Kidney (tissue), 14 donors: Measurements from ENCODE around the gene KLHL29. TPM values are rescaled to one million over a fixed set of nuclear protein-coding genes. Genes with fewer than 3 reads are reported as not detected.

Source experiments
- DNase-seq, 5 donors: peaks; one replicate each; pipeline ENCODE4 v3.0.0-alpha.2; 2013 to 2020
- FAIRE-seq: peaks from 2 replicates; lab custom pipeline; 2012; peaks lifted over from hg19 to GRCh38; lab: Jason Lieb, UNC
- H3K27ac ChIP-seq, 2 donors: one replicate each; pipeline ENCODE4 v1.7.0; 2013; ENCODE audit warnings: low read depth in 2 of 2, low read length in 2 of 2, inconsistent platforms in 1 of 2
- H3K27me3 ChIP-seq: one replicate; pipeline ENCODE4 v1.7.1; 2013; ENCODE audit warnings: low read length, inconsistent platforms; ENCODE audit not compliant: control insufficient read depth, insufficient read depth
- H3K36me3 ChIP-seq, 3 donors: one replicate each; pipeline versions ENCODE4 v1.7.0 to v1.7.1; 2013; ENCODE audit warnings: low read length in 3 of 3, control low read depth in 1 of 3, inconsistent platforms in 1 of 3; ENCODE audit not compliant: insufficient read depth in 3 of 3, control insufficient read depth in 2 of 3
- H3K4me1 ChIP-seq, 3 donors: one replicate each; pipeline versions ENCODE4 v1.7.0 to v1.7.1; 2013; ENCODE audit warnings: low read length in 3 of 3, inconsistent platforms in 1 of 3, low read depth in 1 of 3; ENCODE audit not compliant: control insufficient read depth in 2 of 3, insufficient read depth in 2 of 3
- H3K4me3 ChIP-seq, 3 donors: one replicate each; pipeline versions ENCODE4 v1.7.0 to v1.8.1; 2013; ENCODE audit warnings: low read length in 3 of 3, control low read depth in 1 of 3, inconsistent platforms in 1 of 3
- H3K9ac ChIP-seq, 3 donors: one replicate each; pipeline versions ENCODE4 v1.7.0 to v1.7.1; 2013; ENCODE audit warnings: low read length in 3 of 3, control low read depth in 1 of 3, inconsistent platforms in 1 of 3
- H3K9me3 ChIP-seq, 3 donors: one replicate each; pipeline versions ENCODE4 v1.7.0 to v1.7.1; 2013; ENCODE audit warnings: low read length in 3 of 3, control low read depth in 1 of 3, inconsistent platforms in 1 of 3; ENCODE audit not compliant: control insufficient read depth in 2 of 3, insufficient read depth in 1 of 3
- CTCF ChIP-seq: IDR thresholded peaks from 3 replicates; pipeline ENCODE4 v1.5.1; 2012; ENCODE audit warnings: mild to moderate bottlenecking, moderate library complexity, borderline replicate concordance; ENCODE audit not compliant: insufficient read depth; ENCODE audit errors: extremely low read depth
- intact Hi-C: fragments of 100-400 bp; cut with DNase I; formaldehyde crosslinking; loops from one replicate; pipeline ENCODE4 v1.11.1; 2022
- polyA plus RNA-seq: library from polyadenylated mRNA; stranded (reverse); fragments of 350-450 nt; fragmentation: Illumina TruSeq; extraction: RNeasy Lipid Tissue Mini Kit (QIAGEN cat#74804); gene quantifications from one replicate; pipeline ENCODE4 v1.2.3, GENCODE V29; 2014; ENCODE audit warnings: low read depth, low replicate concordance; ENCODE audit not compliant: insufficient read depth
- total RNA-seq: library from RNA; stranded (reverse); fragmentation: NEBNext Ultra II Directional; extraction: Animal tissue kit (Norgen Biotek cat#: 25700); gene quantifications from one replicate; pipeline ENCODE4 v1.2.1, GENCODE V29; 2021
- donor health status: control.
- donor health status: control.
- donor health status: control.
- donor health status: control.
- donor health status: control.
- donor health status: DM: yes; HTN: yes; CAD: no.
- donor health status: Normal renal cell carcinoma (clear cell type).

KLHL29 gene
- total and polyA plus RNA-seq, 2 donors from 2014 or later, result 1.5 to 10.5 TPM

GRCh38 chr2:23649819-23650218, 264.8 kb downstream of the KLHL29 start:
- no peak overlapping the region for H3K4me3 ChIP-seq
- no peaks in the 10 kb centered on the region for H3K27me3 ChIP-seq
- no peak overlapping the region for H3K27ac ChIP-seq
- H3K9me3 ChIP-seq, result no peaks in the 10 kb centered on the region
- FAIRE-seq (no peak), DNase-seq (peak in 2 of 5 donors; percentile 42 to 68)
- H3K4me1 ChIP-seq, result no peaks in the 10 kb centered on the region
- H3K9ac ChIP-seq, result no peak overlapping the region
- intact Hi-C loops, result no loop called here
- no peaks in the 10 kb centered on the region for H3K36me3 ChIP-seq
- TF ChIP-seq CTCF, result no peak

- no peak for TF ChIP-seq CTCF
- Histone ChIP-seq H3K27ac (no peak overlapping the region), H3K36me3 (no peaks in the 10 kb centered on the region), H3K27me3 (no peaks in the 10 kb centered on the region), H3K4me1 (no peaks in the 10 kb centered on the region), H3K9me3 (no peaks in the 10 kb centered on the region), H3K9ac (no peak overlapping the region), H3K4me3 (no peak overlapping the region)
- FAIRE-seq (no peak), DNase-seq (no peak)
- intact Hi-C loops, result no loop called here
Observed at GRCh38 chr2:23651187-23652080, 266.5 kb downstream of the KLHL29 start.

- no peaks in the 10 kb centered on the region for H3K9me3 ChIP-seq
- FAIRE-seq (no peak), DNase-seq (no peak)
- H3K27me3 ChIP-seq, result no peaks in the 10 kb centered on the region
- TF ChIP-seq CTCF, result no peak
- no peak overlapping the region for H3K4me3 ChIP-seq
- no peak overlapping the region for H3K9ac ChIP-seq
- H3K36me3 ChIP-seq, result no peaks in the 10 kb centered on the region
- H3K4me1 ChIP-seq, result no peaks in the 10 kb centered on the region
- no peak overlapping the region for H3K27ac ChIP-seq
- intact Hi-C loops, result no loop called here
Observed at GRCh38 chr2:23653326-23653725, 268.3 kb downstream of the KLHL29 start.
